ENCODE results near the gene DDX56. TPM values are rescaled to one million over a fixed set of nuclear protein-coding genes. Genes with fewer than 3 reads are reported as not detected.
A peak's percentile ranks its signal among the peaks of the same experiment; 100 is the strongest.

Gene DDX56
- total and polyA plus RNA-seq, 2 of the 13 experiments (the other 11 are each of a cell fraction or from before 2014, with no cell fraction given) = 82.6 to 120 TPM

- no peak overlapping the region for H2AFZ ChIP-seq (ENCODE audit: low read length)
- in situ Hi-C loops (cut with HindIII; ENCODE audit: extremely low pct_ligation_motif_present, low pct_unique_long_range_greater_than_20kb) = no loop called here
- H3K36me3 ChIP-seq (replicated peaks in 1 of 2; ENCODE audit: control insufficient read depth in 1 of 2, insufficient read depth in 2 of 2, low read length in 2 of 2) = peaks cover 41 to 62% of the 10 kb centered on the region in 2 experiments
- DNase-seq (ENCODE audit: low spot score) = no peak
- H4K20me1 ChIP-seq (ENCODE audit: insufficient read depth, low read length) = no peaks in the 10 kb centered on the region; the same call in 1 of the 2 replicates
- ChIA-PET POLR2A (interaction anchor here (0.8 to 4.2 kb wide), 8 partner anchors 7 to 113 kb away, joined by 3 to 45 read pairs (median 6); partner anchors contain the start of genes DDX56, NPC1L1, NUDCD3 and OGDH), CTCF (ENCODE audit: low intra/inter-chr PET ratio, low total read pairs) (interaction anchor here (0.8 to 2.5 kb wide), 4 partner anchors 29 to 325 kb away, joined by 3 to 14 read pairs (median 6); no protein-coding TSS in a partner anchor)
- FAIRE-seq = no peak
- 93% methylated on average over 10 of the region's 16 CpGs for WGBS (ENCODE audit: low lambda C conversion rate)
- H3K79me2 ChIP-seq (ENCODE audit: insufficient read depth, low read length) = no peaks in the 10 kb centered on the region
- no peak overlapping the region for H3K9ac ChIP-seq (ENCODE audit: insufficient read depth, low read depth, low read length)
- no peak overlapping the region for H3K4me2 ChIP-seq (ENCODE audit: low read depth, low read length)
- H3K4me1 ChIP-seq (ENCODE audit: insufficient read depth, low read length) = peaks cover 34% of the 10 kb centered on the region
- BruUV-seq (replicated peaks) = no TSS peak
- H3K4me3 ChIP-seq (replicated peaks in 1 of 3; ENCODE audit: insufficient read depth in 1 of 3, low read depth in 2 of 3, low read length in 3 of 3) = no peak overlapping the region
- no peak overlapping the region for H3K27ac ChIP-seq (ENCODE audit: extremely low read length, insufficient read depth, low read length)
- intact Hi-C loops (cut with micrococcal nuclease; ENCODE audit: unreplicated experiment) = loop anchor here (1.0 to 2.0 kb wide), 3 partner anchors 23 to 325 kb away; no protein-coding TSS in a partner anchor
- H3K27me3 ChIP-seq (ENCODE audit: control insufficient read depth in 1 of 2, insufficient read depth in 2 of 2, low read length in 2 of 2) = no peaks in the 10 kb centered on the region
- peak; percentile 7; the same call in 1 of the 2 replicates for TF ChIP-seq ZNF614 (CRISPR knock-in tag; IDR thresholded peaks at IDR 0.05; ENCODE audit: borderline replicate concordance)
- TF ChIP-seq FOXK2 (IDR thresholded peaks at IDR 0.05) = no peak
- peak; percentile 7; the same call in 1 of the 2 replicates for TF ChIP-seq ZNF687 (CRISPR knock-in tag; IDR thresholded peaks at IDR 0.05)
- no peak for TF ChIP-seq CBX5 (CRISPR knock-in tag; IDR thresholded peaks at IDR 0.05; ENCODE audit: borderline replicate concordance)
- peak; percentile 1; the same call in 1 of the 2 replicates for TF ChIP-seq FOSL2 (CRISPR knock-in tag; IDR thresholded peaks at IDR 0.05)
- no peak for TF ChIP-seq ATAD3A (CRISPR knock-in tag; IDR thresholded peaks at IDR 0.05)
- TF ChIP-seq ZFP90 (CRISPR knock-in tag; IDR thresholded peaks at IDR 0.05; ENCODE audit: borderline replicate concordance) = 0 out of 2 replicates have a peak, but pooled peaks have one; percentile 15
- 0 out of 2 replicates have a peak, but pooled peaks have one; percentile 4 for TF ChIP-seq MYC (CRISPR knock-in tag; IDR thresholded peaks at IDR 0.05; ENCODE audit: borderline replicate concordance)
- ATAC-seq = peak; percentile 33
- no peaks in the 10 kb centered on the region for H3K9me3 ChIP-seq (ENCODE audit: low read length)
Observed at GRCh38 chr7:44565795-44566559, 7.7 kb downstream of the DDX56 start.

Measured in HepG2 (cell line).